ENCODE measurements around the gene PORCN.

The PORCN gene

GRCh38 chrX:48489296-48489695 lies 19.5 kb upstream of the PORCN start:
- no peak for TF ChIP-seq CTCF (IDR thresholded peaks at IDR 0.05; ENCODE audit: low read depth, low read length)
- no peak overlapping the region for H3K4me3 ChIP-seq (ENCODE audit: low read depth, low read length)

- TF ChIP-seq CTCF (IDR thresholded peaks at IDR 0.05; ENCODE audit: low read depth, low read length): no peak
- H3K4me3 ChIP-seq (ENCODE audit: low read depth, low read length): no peak overlapping the region
These were observed 18.9 kb upstream of the PORCN start for GRCh38 chrX:48489892-48490291.

GRCh38 chrX:48490661-48491060 lies 18.1 kb upstream of the PORCN start:
- no peak overlapping the region for H3K4me3 ChIP-seq (ENCODE audit: low read depth, low read length)
- TF ChIP-seq CTCF (IDR thresholded peaks at IDR 0.05; ENCODE audit: low read depth, low read length): no peak

GRCh38 chrX:48491809-48492208 lies 17.0 kb upstream of the PORCN start:
- no peak for TF ChIP-seq CTCF (IDR thresholded peaks at IDR 0.05; ENCODE audit: low read depth, low read length)

GRCh38 chrX:48492293-48492910 lies 16.4 kb upstream of the PORCN start:
- no peak overlapping the region for H3K4me3 ChIP-seq (ENCODE audit: low read depth, low read length)
- no peak for TF ChIP-seq CTCF (IDR thresholded peaks at IDR 0.05; ENCODE audit: low read depth, low read length)

More at GRCh38 chrX:48491809-48492208, 17.0 kb upstream of the PORCN start:
- H3K4me3 ChIP-seq (ENCODE audit: low read depth, low read length): no peak overlapping the region

- peak; percentile 25; the same call in 1 of the 2 replicates for TF ChIP-seq CTCF (IDR thresholded peaks at IDR 0.05; ENCODE audit: low read depth, low read length)
- no peak overlapping the region for H3K4me3 ChIP-seq (ENCODE audit: low read depth, low read length)
These were observed 14.9 kb upstream of the PORCN start for GRCh38 chrX:48493890-48494364.

- no peak overlapping the region for H3K4me3 ChIP-seq (ENCODE audit: low read depth, low read length)
- TF ChIP-seq CTCF (IDR thresholded peaks at IDR 0.05; ENCODE audit: low read depth, low read length): no peak
These were observed 12.1 kb upstream of the PORCN start for GRCh38 chrX:48496660-48497059.

All from WI38 (cell line).